Transverse colon (tissue), 4 donors: ENCODE data around the gene FAM83G.

Experiments used
- EP300 ChIP-seq: sonication (generic); formaldehyde crosslinking; IDR thresholded peaks from one replicate; pipeline ENCODE4 v1.6.1; 2017; ENCODE audit warnings: antibody characterized with exemption, low read depth
- POLR2A ChIP-seq: fragments of 450-650 bp; IDR thresholded peaks from one replicate; pipeline ENCODE4 v1.6.1; 2016; ENCODE audit warnings: antibody characterized with exemption, mild to moderate bottlenecking, moderate library complexity
- POLR2AphosphoS5 ChIP-seq, 3 donors: sonication (generic); formaldehyde crosslinking; IDR thresholded peaks; one replicate each; pipeline ENCODE4 v1.6.1; 2016; ENCODE audit warnings: antibody characterized with exemption in 3 of 3
- TF ChIP-seq, protein P1 (sequence below), 5 experiments: fragments of 200-600 bp in 3 of 5; fragments of 450-650 bp in 2 of 5; sonication (generic) in 3 of 5; IDR thresholded peaks; 1 replicate in 2 of 5; 2 replicates in 3 of 5; pipeline ENCODE4 v1.5.1; 2016 to 2017; ENCODE audit warnings: antibody characterized with exemption in 5 of 5, inconsistent platforms in 3 of 5, mild to moderate bottlenecking in 2 of 5, moderate library complexity in 1 of 5

GRCh38 chr17:19006698-19007097, 2.1 kb upstream of the FAM83G start:
- TF ChIP-seq POLR2A = no peak
- TF ChIP-seq, protein P1, sequence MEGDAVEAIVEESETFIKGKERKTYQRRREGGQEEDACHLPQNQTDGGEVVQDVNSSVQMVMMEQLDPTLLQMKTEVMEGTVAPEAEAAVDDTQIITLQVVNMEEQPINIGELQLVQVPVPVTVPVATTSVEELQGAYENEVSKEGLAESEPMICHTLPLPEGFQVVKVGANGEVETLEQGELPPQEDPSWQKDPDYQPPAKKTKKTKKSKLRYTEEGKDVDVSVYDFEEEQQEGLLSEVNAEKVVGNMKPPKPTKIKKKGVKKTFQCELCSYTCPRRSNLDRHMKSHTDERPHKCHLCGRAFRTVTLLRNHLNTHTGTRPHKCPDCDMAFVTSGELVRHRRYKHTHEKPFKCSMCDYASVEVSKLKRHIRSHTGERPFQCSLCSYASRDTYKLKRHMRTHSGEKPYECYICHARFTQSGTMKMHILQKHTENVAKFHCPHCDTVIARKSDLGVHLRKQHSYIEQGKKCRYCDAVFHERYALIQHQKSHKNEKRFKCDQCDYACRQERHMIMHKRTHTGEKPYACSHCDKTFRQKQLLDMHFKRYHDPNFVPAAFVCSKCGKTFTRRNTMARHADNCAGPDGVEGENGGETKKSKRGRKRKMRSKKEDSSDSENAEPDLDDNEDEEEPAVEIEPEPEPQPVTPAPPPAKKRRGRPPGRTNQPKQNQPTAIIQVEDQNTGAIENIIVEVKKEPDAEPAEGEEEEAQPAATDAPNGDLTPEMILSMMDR (IDR thresholded peaks at IDR 0.05) = no peak
- TF ChIP-seq POLR2AphosphoS5 (IDR thresholded peaks at IDR 0.05) = no peak
- TF ChIP-seq EP300 = no peak
